ENCODE data around the gene ADAR.
A peak's percentile ranks its signal among the peaks of the same experiment; 100 is the strongest.

The ADAR gene

DNA sequence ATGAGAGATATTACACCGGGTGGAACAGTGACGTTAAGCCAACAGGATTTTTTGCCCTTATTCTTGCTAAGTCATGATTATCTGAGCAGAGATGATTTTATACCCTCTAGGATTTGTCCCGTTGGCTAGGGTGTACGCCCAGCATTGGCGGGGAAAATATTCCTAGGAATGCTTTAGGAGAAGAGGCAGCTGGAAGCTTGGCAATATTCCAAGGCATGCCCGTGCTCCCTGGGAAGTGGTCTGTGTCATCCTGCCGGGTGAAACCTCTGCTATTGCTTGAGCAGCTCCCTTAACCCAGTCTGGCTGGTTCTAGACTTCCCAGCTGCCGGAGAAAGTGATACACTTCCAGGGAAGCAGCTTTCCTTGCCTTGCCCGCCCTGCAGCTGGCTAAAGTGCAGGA, 24.2 kb downstream of the ADAR start:
- no peak for DNase-seq

DNA sequence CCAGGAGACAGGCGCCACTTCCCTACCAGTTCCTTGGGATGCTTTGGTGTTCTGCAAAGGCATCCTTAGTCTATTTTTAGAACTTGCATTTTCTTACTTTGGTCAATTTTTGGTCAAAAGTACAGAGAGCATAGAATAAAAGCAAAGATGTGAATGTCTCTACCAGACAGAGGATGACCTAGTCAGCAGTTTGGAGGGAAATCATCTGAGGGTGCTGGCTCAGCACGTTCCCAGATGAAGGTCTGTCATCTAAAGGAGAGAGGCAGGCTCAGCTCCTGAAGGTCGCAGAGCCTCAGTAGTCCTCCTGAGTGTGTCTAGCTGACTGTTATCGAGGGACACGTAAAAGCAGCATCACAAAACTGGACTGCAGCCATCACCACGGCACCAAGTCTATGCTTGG, 25.1 kb downstream of the ADAR start:
- no peak for DNase-seq

DNA sequence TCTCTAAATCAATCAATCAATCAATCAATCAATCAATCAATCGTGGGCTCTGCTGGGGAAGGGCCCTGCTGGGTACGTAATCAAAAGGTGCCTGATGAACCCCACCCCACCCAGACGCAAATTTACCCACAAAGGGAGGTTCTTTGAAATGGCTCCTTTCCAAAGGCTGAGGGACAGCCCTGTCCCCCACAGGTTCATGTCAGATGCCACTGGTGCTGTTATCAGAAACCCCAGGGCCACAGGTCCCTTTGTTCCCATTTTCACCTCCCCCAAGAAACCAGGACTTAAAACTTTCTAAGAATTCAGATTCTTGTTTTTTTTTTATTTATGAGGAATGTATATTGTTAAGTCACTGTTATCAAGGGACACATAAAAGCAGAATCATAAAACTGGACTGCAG, 26.2 kb downstream of the ADAR start:
- DNase-seq: no peak

GRCh38 chr1:154579374-154579773, 28.6 kb downstream of the ADAR start:
- no peak for DNase-seq

GRCh38 chr1:154578058-154578418, 29.9 kb downstream of the ADAR start:
- DNase-seq: no peak

DNA sequence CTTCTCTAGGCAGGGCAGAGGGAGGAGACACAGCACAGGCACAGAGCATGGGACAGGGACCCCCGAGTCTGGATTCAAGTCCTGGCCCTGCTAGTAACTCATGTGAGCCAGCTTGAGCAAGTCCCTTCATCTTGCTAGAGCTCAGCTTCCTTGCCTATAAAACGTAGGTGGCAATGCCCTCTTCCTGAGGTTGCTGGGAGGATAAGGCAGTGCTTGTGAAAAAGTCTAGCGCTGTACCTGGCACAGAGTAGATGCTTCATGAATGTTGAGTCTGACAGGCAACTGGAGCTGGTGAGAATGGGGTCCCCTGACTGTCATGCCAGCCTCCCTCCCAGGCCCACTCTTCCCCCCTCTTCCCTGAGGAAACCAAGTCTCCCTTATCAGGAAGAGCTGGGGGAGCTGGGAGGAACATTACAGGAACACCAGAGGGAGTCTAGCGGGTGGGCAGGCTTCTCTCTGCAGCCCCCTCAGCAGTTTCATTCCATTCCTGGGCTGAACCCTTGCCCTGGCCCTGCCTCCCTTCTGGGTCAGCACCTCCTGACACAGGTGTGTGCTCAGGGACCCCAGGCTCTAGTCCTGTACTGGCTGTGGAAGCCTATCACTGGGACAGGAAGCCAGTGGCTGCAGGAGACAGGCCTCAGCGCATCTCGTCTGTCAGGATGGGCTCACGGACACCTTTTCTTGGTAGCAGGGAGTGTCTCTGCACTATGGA, 30.5 kb downstream of the ADAR start:
- no peak for DNase-seq

- no peak for DNase-seq
These were observed 31.9 kb downstream of the ADAR start for GRCh38 chr1:154575951-154576566.

GRCh38 chr1:154575147-154575927, 32.6 kb downstream of the ADAR start:
- no peak for DNase-seq

- DNase-seq: peak; percentile 30
These were observed 33.3 kb downstream of the ADAR start for GRCh38 chr1:154574716-154575115.

- DNase-seq: no peak
These were observed 34.8 kb downstream of the ADAR start for GRCh38 chr1:154573168-154573510.

DNA sequence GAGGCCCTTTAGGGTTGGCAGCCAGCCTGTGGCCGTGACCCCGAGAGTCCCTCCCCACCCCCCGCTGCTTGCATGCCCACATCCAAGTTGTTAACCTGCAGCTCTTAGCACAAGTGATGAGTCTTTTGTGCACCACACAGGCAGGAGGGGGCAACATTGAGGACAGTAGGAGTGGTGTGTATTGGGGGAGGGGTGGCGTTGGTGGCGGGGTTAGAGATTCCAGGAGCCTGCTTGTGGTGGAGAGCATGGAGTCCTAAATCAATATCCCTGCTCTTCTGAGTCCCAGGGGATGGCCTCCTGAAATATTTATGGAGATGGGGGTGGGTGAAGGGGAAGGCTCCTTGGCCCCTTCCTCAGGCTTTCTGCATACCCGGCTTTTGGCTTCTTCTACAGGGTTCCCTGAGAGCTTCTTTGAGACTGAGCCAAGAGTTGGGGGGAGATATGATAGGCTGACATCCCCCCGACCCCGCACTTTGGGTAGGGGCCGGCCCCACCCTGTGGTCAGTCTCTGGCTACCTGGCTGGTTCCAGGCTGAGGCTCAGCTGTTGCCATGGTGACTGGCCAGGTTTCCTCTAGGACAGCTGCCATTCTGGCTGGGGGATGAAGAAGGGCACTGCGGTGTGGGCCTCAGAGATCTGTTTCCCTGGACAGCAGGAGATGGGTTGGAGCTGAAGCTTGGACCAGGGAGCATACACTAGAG, 35.4 kb downstream of the ADAR start:
- DNase-seq: no peak

DNA sequence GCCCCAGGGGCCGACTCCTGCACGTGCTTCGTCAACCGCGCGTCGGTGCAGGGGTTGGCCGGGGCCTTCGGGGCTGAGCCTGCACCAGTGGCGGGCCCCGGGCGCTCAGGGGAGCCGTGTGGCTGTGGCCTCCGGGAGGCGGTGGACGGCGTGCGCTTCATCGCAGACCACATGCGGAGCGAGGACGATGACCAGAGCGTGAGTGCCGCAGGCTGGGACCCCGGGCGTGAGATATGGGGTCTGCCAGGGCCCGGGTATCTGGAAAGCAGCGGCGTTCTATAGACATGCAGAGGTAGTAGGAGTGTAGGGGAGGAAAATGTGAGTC, 36.1 kb downstream of the ADAR start:
- no peak for DNase-seq

DNA sequence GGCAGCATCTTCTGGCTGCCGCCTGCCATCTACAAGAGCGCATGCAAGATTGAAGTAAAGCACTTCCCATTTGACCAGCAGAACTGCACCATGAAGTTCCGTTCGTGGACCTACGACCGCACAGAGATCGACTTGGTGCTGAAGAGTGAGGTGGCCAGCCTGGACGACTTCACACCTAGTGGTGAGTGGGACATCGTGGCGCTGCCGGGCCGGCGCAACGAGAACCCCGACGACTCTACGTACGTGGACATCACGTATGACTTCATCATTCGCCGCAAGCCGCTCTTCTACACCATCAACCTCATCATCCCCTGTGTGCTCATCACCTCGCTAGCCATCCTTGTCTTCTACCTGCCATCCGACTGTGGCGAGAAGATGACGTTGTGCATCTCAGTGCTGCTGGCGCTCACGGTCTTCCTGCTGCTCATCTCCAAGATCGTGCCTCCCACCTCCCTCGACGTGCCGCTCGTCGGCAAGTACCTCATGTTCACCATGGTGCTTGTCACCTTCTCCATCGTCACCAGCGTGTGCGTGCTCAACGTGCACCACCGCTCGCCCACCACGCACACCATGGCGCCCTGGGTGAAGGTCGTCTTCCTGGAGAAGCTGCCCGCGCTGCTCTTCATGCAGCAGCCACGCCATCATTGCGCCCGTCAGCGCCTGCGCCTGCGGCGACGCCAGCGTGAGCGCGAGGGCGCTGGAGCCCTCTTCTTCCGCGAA, 36.6 kb downstream of the ADAR start:
- no peak for DNase-seq

GRCh38 chr1:154568157-154568815, 39.7 kb downstream of the ADAR start:
- DNase-seq: no peak

DNA sequence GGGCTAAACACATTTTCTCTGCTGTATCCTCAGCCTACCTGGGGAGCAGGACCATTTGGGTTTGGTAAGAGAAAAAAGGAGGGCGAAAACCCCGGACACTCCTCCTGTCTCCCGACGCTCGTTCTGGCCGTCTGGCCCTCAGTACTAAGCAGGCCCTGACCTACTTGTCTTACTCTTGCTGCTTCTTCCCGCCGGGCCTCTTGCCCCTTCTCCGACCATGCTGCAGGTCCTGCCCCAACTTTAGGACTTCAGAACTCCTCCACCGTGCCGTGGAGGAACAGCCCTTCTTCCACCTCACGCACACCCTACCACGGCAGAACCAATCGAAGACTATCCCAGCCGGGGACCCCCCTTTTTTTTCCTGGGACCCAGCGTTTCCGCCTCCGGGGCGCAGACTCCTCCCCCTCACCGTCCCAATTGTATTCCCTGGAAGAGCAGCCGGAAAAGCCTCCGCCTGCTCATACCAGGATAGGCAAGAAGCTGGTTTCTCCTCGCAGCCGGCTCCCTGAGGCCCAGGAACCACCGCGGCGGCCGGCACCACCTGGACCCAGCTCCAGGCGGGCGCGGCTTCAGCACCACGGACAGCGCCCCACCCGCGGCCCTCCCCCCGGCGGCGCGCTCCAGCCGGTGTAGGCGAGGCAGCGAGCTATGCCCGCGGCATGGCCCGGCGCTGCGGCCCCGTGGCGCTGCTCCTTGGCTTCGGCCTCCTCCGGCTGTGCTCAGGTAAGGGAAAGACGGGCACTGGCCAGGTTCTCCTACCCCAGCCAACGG, 40.4 kb downstream of the ADAR start, which contains the start of gene CHRNB2:
Gene CHRNB2, plus strand, starts transcription at position 393 of the 771 bp plus-strand sequence. Its CDS starts 267 bp downstream, at position 660.
- DNase-seq: peak; percentile 61

GRCh38 chr1:154565876-154566275, 42.1 kb downstream of the ADAR start:
- no peak for DNase-seq

- DNase-seq: peak; percentile 91
These were observed 48.4 kb downstream of the ADAR start for GRCh38 chr1:154559466-154560044.

DNA sequence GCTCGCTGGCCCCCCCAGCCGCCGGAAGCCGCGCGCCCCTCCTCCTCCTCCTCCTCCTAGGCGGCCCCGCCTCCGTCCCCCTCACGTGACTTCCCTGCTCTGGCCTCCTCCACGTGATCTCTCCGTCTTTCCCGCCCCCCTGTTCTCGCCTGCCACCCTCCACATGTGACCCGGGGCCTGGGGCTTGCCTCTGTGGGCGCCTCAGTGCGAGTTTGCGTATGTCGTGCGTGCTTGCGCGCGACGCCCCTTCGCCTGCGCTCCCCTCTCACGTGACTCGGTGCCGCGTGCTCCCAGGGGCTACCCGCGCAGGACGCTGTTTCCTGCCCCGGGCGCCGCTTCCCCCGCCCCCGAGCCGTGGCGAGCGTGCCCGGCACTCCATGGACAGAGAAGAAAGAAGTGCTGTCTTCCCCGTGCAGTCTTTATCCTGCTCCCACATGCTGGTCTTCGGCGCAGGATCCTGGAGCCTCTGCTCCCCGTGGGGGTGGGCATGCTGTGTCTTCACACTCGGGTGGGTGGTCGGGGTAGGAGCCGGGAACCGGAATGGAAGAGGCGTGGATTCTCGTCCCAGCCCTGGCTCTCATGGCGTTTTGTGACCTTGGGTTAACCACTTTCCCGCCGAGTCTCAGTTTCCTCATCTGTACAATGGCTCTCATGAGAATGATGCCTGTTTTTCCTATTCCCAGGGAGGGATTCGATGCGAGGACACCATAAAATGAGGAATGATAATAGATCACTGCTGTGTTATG, 49.1 kb downstream of the ADAR start:
- peak; percentile 99 for DNase-seq

- no peak for DNase-seq
These were observed 49.9 kb downstream of the ADAR start, which contains the start of gene UBE2Q1 for GRCh38 chr1:154557939-154558719. TSS of gene UBE2Q1 (minus strand) at chr1:154558662. CDS start at chr1:154558553, 109 bp downstream.

All from NCI-H446 treated with DMSO at 0.1 percent for 48 hours (cell line).